NOMO-1 (cell line): ENCODE results near the gene CELF1.

ENCODE experiments used
- DNase-seq, 2 experiments: peaks; one replicate each; lab custom pipeline; 2025; ENCODE audit not compliant: unreplicated experiment in 2 of 2; lab: John Stamatoyannopoulos, UW

The CELF1 gene

GRCh38 chr11:47552566-47553405, at the start of gene CELF1:
CELF1 (minus strand) TSS chr11:47553132; CDS start chr11:47499523, 53,609 bp downstream.
- peak; percentile 86 to 95 for DNase-seq

GRCh38 chr11:47599902-47600301, 47.0 kb upstream of the CELF1 start:
- DNase-seq = no peak

GRCh38 chr11:47595967-47596366, 43.0 kb upstream of the CELF1 start:
- DNase-seq = no peak

GRCh38 chr11:47595029-47595428, 42.1 kb upstream of the CELF1 start:
- no peak for DNase-seq

GRCh38 chr11:47593934-47594855, 41.3 kb upstream of the CELF1 start, which contains the start of gene C1QTNF4:
C1QTNF4 (minus strand) TSS chr11:47594411; CDS start chr11:47590810, 3,601 bp downstream.
- DNase-seq = no peak

GRCh38 chr11:47593492-47593933, 40.6 kb upstream of the CELF1 start:
- DNase-seq = no peak

- no peak for DNase-seq
Observed at GRCh38 chr11:47592970-47593369, 40.0 kb upstream of the CELF1 start.

- DNase-seq = peak; percentile 36 to 42
Observed at GRCh38 chr11:47592251-47592650, 39.3 kb upstream of the CELF1 start.

GRCh38 chr11:47591764-47592163, 38.8 kb upstream of the CELF1 start:
- DNase-seq = peak; percentile 84

GRCh38 chr11:47589977-47590861, 37.3 kb upstream of the CELF1 start:
- DNase-seq = no peak

GRCh38 chr11:47589584-47589976, 36.6 kb upstream of the CELF1 start:
- no peak for DNase-seq

GRCh38 chr11:47589118-47589517, 36.2 kb upstream of the CELF1 start:
- DNase-seq = no peak

- DNase-seq = peak; percentile 88 to 92
Observed at GRCh38 chr11:47587723-47588326, 34.9 kb upstream of the CELF1 start.

GRCh38 chr11:47587039-47587716, 34.2 kb upstream of the CELF1 start:
- no peak for DNase-seq

- DNase-seq = no peak
Observed at GRCh38 chr11:47586098-47586855, 33.3 kb upstream of the CELF1 start, which contains the start of gene FAM180B. FAM180B (plus strand) TSS chr11:47586678; CDS start chr11:47586769, 91 bp downstream.

GRCh38 chr11:47583844-47584243, 30.9 kb upstream of the CELF1 start:
- DNase-seq = no peak

- DNase-seq = peak; percentile 76 to 81
Observed at GRCh38 chr11:47578524-47579494, 25.9 kb upstream of the CELF1 start, which contains the start of the genes KBTBD4 and NDUFS3. KBTBD4 (minus strand) TSS chr11:47578970; CDS start chr11:47578951, 19 bp downstream. NDUFS3 (plus strand) TSS chr11:47579074; CDS start chr11:47579092, 18 bp downstream.
